MM.1S (cell line): ENCODE measurements around the gene KIAA1328.

Experiments
- EZH2phosphoT487 ChIP-seq: fragments of 300-600 bp; sonication (generic); IDR thresholded peaks from 2 replicates; pipeline ENCODE4 v1.6.1; 2018; ENCODE audit warnings: antibody characterized with exemption, low read length
- TF ChIP-seq, protein P1 (sequence below): fragments of 300-600 bp; sonication (generic); IDR thresholded peaks from 2 replicates; pipeline ENCODE4 v1.5.1; 2016; ENCODE audit warnings: antibody characterized with exemption, low read length, mixed read lengths

DNA sequence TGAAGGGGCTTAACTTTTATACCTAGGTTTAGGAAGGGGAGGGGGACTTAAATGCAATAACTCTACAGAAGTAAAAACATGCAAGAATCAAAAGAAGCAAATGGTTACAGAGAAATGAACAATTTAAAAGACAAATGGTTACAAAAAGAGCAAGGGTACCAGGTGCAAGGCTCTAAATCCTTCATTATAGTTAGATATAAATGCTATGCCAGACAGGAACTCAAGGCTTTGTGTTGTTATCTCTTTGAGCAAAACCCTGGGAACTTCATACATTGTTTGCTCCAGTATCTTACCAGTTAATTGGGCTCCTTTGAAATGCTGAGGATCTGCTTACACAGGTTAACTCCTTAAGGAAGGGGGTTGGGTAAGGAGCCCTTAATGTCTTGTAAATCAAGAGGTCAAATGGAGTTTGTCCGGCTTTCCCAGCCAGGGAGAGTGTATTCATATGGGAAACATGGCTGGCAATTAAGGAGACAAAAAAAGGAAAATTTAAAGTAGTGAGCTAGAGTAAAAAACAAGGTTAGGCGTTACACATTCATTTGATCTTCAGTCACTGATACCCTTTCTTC lies 389.2 kb downstream of the KIAA1328 start:
- TF ChIP-seq EZH2phosphoT487: no peak
- TF ChIP-seq, protein P1, sequence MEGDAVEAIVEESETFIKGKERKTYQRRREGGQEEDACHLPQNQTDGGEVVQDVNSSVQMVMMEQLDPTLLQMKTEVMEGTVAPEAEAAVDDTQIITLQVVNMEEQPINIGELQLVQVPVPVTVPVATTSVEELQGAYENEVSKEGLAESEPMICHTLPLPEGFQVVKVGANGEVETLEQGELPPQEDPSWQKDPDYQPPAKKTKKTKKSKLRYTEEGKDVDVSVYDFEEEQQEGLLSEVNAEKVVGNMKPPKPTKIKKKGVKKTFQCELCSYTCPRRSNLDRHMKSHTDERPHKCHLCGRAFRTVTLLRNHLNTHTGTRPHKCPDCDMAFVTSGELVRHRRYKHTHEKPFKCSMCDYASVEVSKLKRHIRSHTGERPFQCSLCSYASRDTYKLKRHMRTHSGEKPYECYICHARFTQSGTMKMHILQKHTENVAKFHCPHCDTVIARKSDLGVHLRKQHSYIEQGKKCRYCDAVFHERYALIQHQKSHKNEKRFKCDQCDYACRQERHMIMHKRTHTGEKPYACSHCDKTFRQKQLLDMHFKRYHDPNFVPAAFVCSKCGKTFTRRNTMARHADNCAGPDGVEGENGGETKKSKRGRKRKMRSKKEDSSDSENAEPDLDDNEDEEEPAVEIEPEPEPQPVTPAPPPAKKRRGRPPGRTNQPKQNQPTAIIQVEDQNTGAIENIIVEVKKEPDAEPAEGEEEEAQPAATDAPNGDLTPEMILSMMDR: no peak
